Islet of Langerhans (tissue), 1 donor: ENCODE measurements around the gene BSPH1.
"Not testable (repeated sequence)": the region's sequence is repeated elsewhere in the genome, so short reads cannot be mapped to it uniquely, and the experiment has no call there.

Experiments
- FAIRE-seq: peaks from one replicate; lab custom pipeline; 2011; peaks lifted over from hg19 to GRCh38; lab: Jason Lieb, UNC

BSPH1 gene

DNA sequence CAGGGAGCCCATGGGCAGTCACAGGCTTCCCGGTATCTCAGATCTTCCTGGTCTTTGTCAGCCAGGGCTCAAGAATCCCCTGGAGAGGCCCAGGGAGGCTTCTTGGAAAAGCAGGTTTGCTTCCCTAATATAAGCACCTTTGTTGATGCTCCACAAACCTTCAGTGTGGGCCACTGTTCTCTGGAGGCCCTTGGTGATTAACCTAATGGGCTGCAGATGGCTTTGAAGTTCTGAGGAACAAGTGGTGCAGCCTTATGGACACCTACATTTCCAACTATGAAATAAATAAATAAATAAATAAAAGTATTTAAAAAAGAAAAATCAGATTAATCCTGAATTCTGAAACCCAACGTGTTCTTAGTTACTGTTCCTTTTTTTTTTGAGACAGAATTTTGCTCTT, at the start of gene BSPH1:
Gene BSPH1 (minus strand): TSS at position 101 of the 400 bp plus-strand sequence. CDS start 89 bp downstream, at position 12.
- FAIRE-seq: no peak

GRCh38 chr19:48036765-48037164, 44.8 kb upstream of the BSPH1 start:
- no peak for FAIRE-seq

DNA sequence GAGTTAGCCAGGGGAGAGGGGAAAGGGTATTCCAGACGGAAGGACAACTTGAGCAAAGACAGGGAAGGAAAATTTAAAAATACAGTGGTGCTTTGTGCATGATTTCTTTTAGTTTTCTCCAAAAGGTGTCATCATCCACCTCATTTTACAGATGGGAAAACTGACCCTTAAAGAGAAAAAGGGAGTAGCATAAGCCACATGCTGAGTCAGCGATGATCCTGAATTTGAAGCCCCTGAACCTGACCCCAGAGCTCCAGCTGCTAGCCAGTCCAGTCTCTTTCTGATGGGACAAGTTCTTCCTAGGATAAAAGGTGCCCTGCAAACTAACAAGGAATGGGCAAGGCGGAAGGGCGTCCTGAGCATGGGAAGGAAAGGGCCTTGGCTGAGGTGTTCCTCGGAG, 41.6 kb upstream of the BSPH1 start:
- FAIRE-seq: no peak

DNA sequence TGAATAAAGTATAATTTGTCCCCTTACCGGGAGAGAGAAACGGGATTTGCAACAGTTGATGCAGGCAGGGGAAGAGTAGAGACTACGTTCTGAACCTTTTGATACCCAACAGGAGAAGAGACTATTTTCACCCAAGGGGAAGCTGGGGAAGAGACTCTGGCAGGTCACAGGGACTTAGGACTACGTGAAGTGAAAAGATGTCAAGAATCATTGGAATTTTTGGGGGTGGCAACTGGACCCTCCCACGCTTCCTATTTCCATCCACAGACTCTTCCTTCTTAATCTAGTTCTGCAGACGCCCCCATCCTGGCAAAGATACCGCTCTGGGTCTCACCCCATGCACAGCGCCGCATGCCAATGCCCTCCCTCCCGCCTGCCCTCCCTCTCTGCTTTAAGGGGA, 38.1 kb upstream of the BSPH1 start:
- no peak for FAIRE-seq

DNA sequence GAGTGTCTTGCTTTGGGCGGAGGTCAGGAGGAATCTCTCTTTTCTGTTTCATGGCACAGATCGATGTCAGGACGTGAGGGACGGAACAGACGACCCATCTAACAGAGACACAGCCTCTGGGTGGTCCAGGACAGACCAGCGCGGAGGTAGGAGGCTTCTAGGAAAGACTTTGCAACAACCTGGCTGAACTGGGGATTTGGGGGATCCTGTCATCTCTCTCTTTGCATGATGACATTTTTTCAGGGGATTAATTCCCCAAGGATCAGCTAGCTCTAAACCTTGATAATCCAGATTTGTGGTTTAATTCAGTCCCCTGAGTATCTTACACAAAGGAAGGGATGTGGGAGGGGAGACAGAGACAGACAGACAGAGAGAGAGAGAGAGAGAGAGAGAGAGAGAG, 37.5 kb upstream of the BSPH1 start:
- no peak for FAIRE-seq

GRCh38 chr19:48025480-48025879, 33.5 kb upstream of the BSPH1 start:
- no peak for FAIRE-seq

DNA sequence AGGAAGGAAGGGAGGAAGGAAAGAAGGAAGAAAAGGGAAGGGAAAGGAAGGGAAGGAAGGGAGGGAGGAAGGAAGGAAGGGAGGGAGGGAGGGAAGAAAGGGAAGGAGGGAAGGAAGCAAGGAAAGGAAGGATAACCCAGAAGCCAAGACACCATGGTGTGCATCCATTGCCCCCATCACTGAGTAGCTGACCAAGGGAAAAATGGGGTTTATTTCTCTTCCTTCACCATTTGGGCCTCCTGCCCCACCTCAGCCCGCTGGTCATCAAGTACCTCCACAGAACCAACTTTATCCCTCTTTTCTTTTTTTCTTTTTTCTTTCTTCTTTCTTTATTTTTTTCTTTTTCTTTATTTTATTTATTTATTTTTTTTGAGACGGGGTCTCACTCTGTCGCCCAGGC, 31.5 kb upstream of the BSPH1 start:
- FAIRE-seq: no peak

DNA sequence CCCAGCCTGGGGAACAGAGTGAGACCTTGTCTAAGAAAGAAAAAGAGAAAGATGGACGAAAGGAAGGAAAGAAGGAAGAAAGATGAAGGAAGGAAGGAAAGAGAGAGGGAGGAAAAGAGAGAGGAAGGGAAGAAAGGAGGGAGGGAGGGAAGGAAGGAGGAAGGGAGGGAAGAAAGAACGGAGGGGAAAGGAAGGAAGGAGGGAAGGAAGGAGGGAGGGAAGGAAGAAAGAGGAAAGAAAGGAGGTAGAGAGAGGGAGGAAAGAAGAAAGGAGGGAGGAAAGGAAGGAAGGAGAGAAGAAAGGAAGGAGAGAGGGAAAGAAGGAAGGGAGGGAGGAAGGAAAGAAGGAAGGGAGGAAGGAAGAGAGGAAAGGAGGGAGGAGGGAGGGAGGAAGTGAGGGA, 31.0 kb upstream of the BSPH1 start:
- no peak for FAIRE-seq

- no peak for FAIRE-seq
Measured at GRCh38 chr19:48020686-48021085, 28.7 kb upstream of the BSPH1 start.

DNA sequence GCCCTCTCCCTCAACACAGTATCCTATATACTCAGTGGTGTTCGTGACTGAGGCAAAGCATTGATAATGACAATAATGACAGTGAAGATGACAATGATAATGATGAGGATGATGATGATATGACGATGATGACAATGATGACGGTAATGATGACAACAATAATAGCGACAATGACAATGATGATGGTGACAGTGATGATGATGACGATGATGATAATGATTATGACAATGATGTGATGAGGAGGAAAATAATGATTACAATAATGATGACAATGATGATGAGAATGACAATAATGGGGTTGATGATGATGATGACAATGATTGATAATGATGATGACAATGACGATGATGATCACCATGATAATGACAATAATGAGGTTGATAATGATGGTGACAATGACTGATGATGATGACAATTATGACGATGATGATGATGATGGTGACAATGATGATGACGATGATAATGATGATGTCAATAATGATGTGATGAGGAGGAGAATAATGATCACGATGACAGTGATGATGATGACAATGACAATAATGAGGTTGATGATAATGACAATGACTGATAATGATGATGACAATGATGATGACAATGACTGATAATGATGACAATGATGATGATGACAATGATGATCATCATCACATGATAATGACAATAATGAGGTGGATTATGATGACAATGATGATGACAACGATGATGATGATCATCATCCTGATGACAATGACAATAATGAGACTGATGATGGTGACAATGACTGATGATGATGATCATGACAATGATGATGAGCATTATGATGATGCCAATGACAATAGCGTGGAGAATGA, 19.2 kb upstream of the BSPH1 start:
- no peak for FAIRE-seq

- FAIRE-seq: no peak
Measured at GRCh38 chr19:48006762-48007161, 14.8 kb upstream of the BSPH1 start.

DNA sequence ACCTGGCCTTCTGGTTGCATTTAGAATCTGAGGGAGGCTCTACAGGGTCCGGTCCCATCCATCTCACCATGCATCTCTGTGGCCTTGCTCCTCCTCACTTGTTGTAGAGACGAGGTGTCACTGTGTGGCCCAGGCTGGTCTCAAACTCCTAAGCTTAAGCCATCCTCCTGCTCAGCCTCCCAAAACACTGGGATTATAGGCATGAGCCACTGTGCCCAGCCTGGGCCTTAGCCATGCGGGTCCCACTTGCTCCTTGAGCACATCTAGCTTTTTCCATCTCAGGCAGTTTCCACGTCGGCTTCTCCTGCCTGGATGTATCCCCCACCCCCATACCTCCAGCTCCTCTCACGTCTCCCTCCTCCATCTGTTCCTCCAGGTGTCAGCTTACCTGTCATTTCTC, 12.3 kb upstream of the BSPH1 start:
- FAIRE-seq: no peak

DNA sequence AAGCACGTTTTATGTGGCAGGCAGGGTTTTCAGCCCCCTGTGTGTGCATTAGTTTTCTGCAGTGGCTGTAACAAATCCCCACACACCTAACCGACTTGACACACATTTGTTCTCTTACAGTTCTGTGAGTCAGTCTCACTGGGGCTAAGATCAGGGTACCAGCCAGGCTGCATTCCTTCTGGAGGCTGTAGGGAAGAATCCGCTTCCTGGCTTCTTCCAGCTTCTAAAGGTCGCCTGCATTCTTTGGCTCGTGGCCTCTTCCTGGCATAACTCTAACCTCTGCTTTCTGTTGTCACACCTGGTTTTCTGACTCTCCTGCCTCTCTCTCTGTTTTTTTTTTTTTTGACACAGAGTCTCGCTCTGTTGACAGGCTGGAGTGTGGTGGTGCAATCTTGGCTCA, 8.9 kb upstream of the BSPH1 start:
- no peak for FAIRE-seq

GRCh38 chr19:47998800-47999199, 6.8 kb upstream of the BSPH1 start:
- FAIRE-seq: no peak

GRCh38 chr19:47996230-47996727, 4.3 kb upstream of the BSPH1 start:
- FAIRE-seq: no peak

GRCh38 chr19:47994209-47994802, 2.3 kb upstream of the BSPH1 start, which contains the start of gene ELSPBP1:
TSS of gene ELSPBP1 (plus strand) at chr19:47994632. CDS start at chr19:48008668, 14,036 bp downstream.
- no peak for FAIRE-seq

DNA sequence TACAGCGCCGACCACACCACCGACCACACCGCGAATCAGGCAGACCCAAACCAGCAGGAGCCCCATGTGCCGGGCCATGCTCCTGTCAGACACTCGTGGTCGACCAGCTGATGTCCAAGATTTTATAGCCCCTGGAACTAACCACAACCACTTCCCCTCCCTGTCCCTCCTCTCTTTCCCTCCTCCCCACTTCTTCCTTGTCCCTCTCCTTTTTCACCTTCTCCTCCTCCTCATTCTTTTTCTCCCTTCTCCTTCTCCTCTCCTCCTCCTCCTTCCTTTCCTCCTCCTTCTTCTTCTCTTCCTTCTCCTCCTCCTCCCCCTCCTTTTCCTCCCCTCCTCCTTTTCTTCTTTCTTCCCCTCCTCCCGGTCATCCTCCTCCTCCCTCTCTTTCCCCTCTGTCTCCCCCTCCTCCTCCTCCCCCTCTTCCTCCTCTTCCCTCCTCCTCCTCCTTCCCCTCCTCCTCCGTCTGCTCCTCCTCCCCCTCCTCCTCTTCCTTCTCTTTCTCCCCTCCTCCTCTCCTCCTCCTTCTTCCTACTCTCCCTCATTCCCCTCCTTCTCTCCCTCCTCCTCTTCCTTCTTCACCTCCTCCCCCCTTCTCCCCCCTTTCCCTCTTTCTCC, 670 bp downstream of the BSPH1 start:
- no peak for FAIRE-seq

- no peak for FAIRE-seq
Measured at GRCh38 chr19:47973529-47973928, 18.4 kb downstream of the BSPH1 start.

DNA sequence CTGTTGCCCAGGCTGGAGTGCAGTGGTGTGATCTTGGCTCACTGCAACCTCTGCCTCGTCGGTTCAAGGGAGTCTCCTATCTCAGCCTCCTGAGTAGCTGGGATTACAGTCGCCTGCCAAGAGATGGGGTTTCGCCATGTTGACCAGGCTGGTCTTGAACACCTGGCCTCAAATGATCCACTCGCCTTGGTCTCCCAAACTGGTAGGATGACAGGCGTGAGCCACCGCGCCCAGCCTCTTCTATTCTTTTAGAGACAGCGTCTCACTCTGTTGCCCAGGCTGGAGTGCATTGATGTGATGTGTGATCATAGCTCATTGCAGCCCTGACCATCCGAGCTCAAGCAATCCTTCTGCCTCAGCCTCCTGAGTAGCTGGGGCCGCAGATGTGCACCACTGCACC, 36.0 kb downstream of the BSPH1 start:
- FAIRE-seq: not testable (repeated sequence)

GRCh38 chr19:47952132-47952531, 39.8 kb downstream of the BSPH1 start:
- not testable (repeated sequence) for FAIRE-seq

- not testable (repeated sequence) for FAIRE-seq
Measured at GRCh38 chr19:47949852-47950521, 42.0 kb downstream of the BSPH1 start.

GRCh38 chr19:47928581-47928980, 63.4 kb downstream of the BSPH1 start:
- FAIRE-seq: not testable (repeated sequence)

GRCh38 chr19:47920107-47920506, 71.9 kb downstream of the BSPH1 start:
- not testable (repeated sequence) for FAIRE-seq
